Muscle layer of duodenum (tissue), 2 donors: Measurements from ENCODE around the gene NOTCH3.
A peak's percentile ranks its signal among the peaks of the same experiment; 100 is the strongest.

Source experiments
- H3K27ac ChIP-seq: one replicate; pipeline ENCODE4 v1.7.0; 2013; ENCODE audit warnings: mild to moderate bottlenecking, low read length
- H3K27me3 ChIP-seq: one replicate; pipeline ENCODE4 v1.7.0; 2013; ENCODE audit warnings: low read depth, mild to moderate bottlenecking, control low read depth, low read length
- H3K36me3 ChIP-seq, 2 donors: one replicate each; pipeline ENCODE4 v1.7.0; 2013; ENCODE audit warnings: low read length in 2 of 2, control low read depth in 1 of 2, mild to moderate bottlenecking in 1 of 2; ENCODE audit not compliant: insufficient read depth in 2 of 2, control insufficient read depth in 1 of 2
- H3K4me1 ChIP-seq, 2 donors: one replicate each; pipeline ENCODE4 v1.7.0; 2013; ENCODE audit warnings: low read length in 2 of 2, mild to moderate bottlenecking in 2 of 2, control low read depth in 1 of 2, moderate library complexity in 1 of 2; ENCODE audit not compliant: insufficient read depth in 2 of 2, control insufficient read depth in 1 of 2
- H3K4me3 ChIP-seq, 2 donors: one replicate each; pipeline ENCODE4 v1.7.0; 2013; ENCODE audit warnings: low read length in 2 of 2, low read depth in 1 of 2, mild to moderate bottlenecking in 1 of 2
- H3K9me3 ChIP-seq, 2 donors: one replicate each; pipeline ENCODE4 v1.7.0; 2013; ENCODE audit warnings: low read length in 2 of 2, control low read depth in 1 of 2, mild to moderate bottlenecking in 1 of 2; ENCODE audit not compliant: control insufficient read depth in 1 of 2
- donor health status: healthy.

NOTCH3 gene

GRCh38 chr19:15201374-15202023 is 704 bp upstream of the NOTCH3 start:
- H3K27ac ChIP-seq = no peak overlapping the region
- peaks cover 0 to 17% of the 10 kb centered on the region in 2 donors for H3K4me1 ChIP-seq
- H3K4me3 ChIP-seq = no peak overlapping the region
- no peaks in the 10 kb centered on the region for H3K9me3 ChIP-seq
- H3K36me3 ChIP-seq = no peaks in the 10 kb centered on the region
- peaks cover 12% of the 10 kb centered on the region for H3K27me3 ChIP-seq

- Histone ChIP-seq H3K36me3 (no peaks in the 10 kb centered on the region), H3K9me3 (no peaks in the 10 kb centered on the region), H3K27ac (no peak overlapping the region), H3K4me3 (peak overlapping the region in 1 of 2 donors; percentile 52), H3K4me1 (peaks cover 0 to 25% of the 10 kb centered on the region in 2 donors), H3K27me3 (peaks cover 15% of the 10 kb centered on the region)
Measured at GRCh38 chr19:15199661-15200552, 888 bp downstream of the NOTCH3 start.

GRCh38 chr19:15198951-15199660 is 1.7 kb downstream of the NOTCH3 start:
- Histone ChIP-seq H3K27ac (no peak overlapping the region), H3K4me1 (peaks cover 0 to 25% of the 10 kb centered on the region in 2 donors), H3K27me3 (peaks cover 15% of the 10 kb centered on the region), H3K4me3 (no peak overlapping the region), H3K36me3 (no peaks in the 10 kb centered on the region), H3K9me3 (no peaks in the 10 kb centered on the region)

DNA sequence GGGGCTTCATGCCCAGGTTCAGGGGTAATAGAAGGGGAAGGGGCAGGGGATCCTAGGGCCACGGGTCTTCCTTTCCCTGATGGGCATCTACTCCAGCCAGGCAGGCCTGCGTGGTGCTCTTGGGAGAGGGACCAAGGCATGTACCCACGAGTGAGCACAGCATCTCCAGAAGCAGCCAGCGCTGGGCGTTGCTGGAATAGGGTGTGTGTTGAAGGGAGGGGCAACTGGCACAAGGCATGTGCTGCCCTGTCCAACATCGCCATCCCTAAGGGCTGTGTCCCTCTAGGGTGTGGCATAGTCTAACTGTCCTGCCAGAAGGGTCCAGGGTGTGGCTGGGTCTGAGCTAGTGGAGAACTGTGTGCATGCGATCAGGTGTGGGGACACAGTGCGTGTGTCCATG is 2.9 kb downstream of the NOTCH3 start:
- H3K9me3 ChIP-seq = no peaks in the 10 kb centered on the region

DNA sequence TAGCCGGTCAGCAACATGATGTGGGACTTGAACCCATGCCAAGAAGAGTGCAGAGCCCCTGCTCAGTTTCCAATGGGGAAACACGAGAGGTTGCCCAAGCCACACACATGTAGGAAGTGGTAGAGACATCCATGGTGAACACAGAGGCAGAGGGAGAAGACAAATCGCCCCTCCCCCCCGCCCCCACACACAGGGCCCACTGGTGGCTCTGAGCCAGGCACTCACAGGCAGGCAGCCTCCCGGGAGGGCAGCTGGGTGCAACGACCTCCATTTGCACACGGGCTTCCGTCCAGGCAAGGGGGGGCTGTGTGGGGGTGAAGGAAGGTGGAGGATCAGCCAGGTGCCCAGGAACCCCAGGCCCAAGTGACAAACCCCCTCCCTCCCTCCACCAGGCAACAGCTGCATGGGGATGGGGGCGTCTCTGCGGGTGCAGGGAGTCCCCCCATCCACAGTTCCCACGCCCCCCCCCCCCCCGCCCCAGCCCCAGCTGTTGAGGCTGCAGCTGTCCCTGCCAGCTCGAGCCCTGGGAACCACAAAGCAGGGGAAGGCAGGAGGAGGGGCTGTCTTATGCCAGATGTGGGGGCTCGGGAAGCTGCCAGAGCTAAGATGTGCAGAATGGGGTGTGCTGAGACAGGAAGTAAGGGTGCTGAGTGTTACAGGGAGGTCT is 3.4 kb downstream of the NOTCH3 start:
- no peak overlapping the region for H3K27ac ChIP-seq
- H3K36me3 ChIP-seq = no peaks in the 10 kb centered on the region
- H3K4me3 ChIP-seq = no peak overlapping the region
- H3K9me3 ChIP-seq = no peaks in the 10 kb centered on the region
- H3K4me1 ChIP-seq = peaks cover 0 to 25% of the 10 kb centered on the region in 2 donors
- peaks cover 15% of the 10 kb centered on the region for H3K27me3 ChIP-seq

More for the DNA sequence above, 2.9 kb downstream of the NOTCH3 start:
- peaks cover 0 to 25% of the 10 kb centered on the region in 2 donors for H3K4me1 ChIP-seq
- no peak overlapping the region for H3K4me3 ChIP-seq
- H3K27me3 ChIP-seq = peaks cover 15% of the 10 kb centered on the region
- H3K36me3 ChIP-seq = no peaks in the 10 kb centered on the region
- H3K27ac ChIP-seq = no peak overlapping the region

GRCh38 chr19:15196360-15197005 is 4.3 kb downstream of the NOTCH3 start:
- H3K9me3 ChIP-seq = no peaks in the 10 kb centered on the region
- H3K27ac ChIP-seq = no peak overlapping the region
- H3K4me3 ChIP-seq = no peak overlapping the region
- H3K4me1 ChIP-seq = peaks cover 0 to 25% of the 10 kb centered on the region in 2 donors
- no peaks in the 10 kb centered on the region for H3K36me3 ChIP-seq
- peaks cover 15% of the 10 kb centered on the region for H3K27me3 ChIP-seq

DNA sequence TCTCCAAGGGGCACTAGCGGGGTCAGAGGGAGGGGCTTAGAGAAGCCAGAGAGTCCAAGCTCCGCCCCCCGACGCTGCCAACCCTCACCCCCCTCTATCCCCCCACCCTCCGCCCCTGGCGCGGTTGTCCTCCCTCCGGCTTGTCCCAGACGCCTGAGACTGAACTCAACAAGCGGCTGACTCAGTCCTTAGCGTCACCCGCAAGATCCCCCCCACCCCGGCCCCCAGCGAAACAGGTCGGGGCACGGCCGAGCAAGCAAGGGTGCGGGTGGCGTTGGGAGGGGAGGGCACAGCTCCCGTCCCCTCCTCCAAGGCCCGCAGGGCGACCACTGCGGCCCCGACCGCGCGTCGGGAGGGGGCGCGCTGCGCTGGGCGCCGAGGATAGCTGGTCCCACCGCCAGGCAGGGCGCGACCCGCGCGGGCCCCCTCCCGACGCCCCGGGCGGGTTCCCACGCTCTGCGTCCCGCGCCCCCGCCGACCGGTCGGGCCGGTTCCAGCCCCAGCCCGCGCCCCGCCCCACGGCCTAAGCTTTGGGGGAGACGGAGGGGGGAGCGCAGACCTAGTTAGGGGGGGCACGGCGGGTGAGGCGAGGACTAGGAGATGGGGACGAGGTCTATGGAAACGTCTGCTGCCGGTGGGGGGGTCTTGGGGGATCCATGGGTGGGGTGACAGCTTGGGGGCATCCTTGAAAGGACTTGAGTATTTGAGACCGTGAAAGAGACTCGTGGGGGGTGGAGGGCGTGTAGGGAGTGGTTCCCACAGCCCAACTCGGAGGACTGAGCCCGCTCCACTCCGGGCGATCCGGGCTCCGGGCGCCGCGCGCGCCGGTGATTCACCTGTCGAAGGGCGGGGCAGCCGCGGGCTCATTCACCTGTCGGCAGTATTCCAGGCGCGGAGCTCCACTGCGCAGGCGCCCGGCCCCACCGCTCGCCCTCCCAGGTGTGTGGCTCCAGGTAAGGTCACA is 5.1 kb downstream of the NOTCH3 start:
- Histone ChIP-seq H3K9me3 (no peaks in the 10 kb centered on the region), H3K27ac (no peak overlapping the region), H3K4me1 (peaks cover 0 to 25% of the 10 kb centered on the region in 2 donors), H3K36me3 (no peaks in the 10 kb centered on the region), H3K27me3 (peaks cover 15% of the 10 kb centered on the region), H3K4me3 (no peak overlapping the region)

GRCh38 chr19:15194938-15195337 is 5.9 kb downstream of the NOTCH3 start:
- Histone ChIP-seq H3K4me1 (peaks cover 0 to 18% of the 10 kb centered on the region in 2 donors), H3K27me3 (peaks cover 12% of the 10 kb centered on the region), H3K4me3 (no peak overlapping the region), H3K9me3 (no peaks in the 10 kb centered on the region), H3K27ac (no peak overlapping the region), H3K36me3 (no peaks in the 10 kb centered on the region)

DNA sequence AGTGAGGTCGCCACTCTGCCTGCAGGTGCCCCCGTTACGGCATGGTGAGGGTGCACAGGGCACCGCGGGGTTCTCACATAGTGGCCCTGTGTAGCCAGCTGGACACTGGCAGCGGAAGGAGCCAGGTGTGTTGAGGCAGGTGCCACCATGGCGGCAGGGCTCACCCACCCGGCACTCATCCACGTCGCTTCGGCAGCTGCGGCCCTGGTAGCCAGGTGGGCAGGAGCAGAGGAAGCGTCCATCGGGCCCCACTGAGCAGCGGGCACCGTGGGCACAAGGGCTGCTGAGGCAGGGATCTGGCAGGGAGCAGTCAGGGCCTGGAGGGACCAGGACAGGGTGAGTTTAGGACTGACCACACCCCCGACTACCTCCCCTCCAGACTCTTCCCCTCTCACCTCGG is 8.8 kb downstream of the NOTCH3 start:
- Histone ChIP-seq H3K27me3 (peaks cover 4% of the 10 kb centered on the region), H3K36me3 (no peaks in the 10 kb centered on the region), H3K27ac (no peak overlapping the region), H3K4me1 (peaks cover 0 to 13% of the 10 kb centered on the region in 2 donors), H3K4me3 (no peak overlapping the region), H3K9me3 (no peaks in the 10 kb centered on the region)

DNA sequence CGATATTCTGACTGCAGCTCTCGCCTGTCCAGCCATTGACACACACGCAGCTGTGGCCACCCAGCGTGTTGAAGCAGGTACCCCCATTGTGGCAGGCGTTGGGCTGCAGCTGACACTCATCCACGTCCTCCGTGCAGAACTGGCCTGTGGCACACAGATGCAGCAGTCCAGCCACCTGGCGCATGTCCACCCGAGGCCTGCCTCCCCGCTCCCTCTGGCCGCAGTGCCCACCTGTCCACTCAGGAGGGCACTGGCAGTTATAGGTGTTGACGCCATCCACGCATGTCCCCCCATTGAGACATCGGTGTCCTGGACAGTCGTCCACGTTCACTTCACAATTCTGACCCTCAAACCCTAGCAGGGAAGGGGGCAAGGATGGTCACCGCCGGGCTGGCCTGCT is 9.3 kb downstream of the NOTCH3 start:
- no peaks in the 10 kb centered on the region for H3K9me3 ChIP-seq
- H3K36me3 ChIP-seq = no peaks in the 10 kb centered on the region
- no peak overlapping the region for H3K27ac ChIP-seq
- H3K27me3 ChIP-seq = peaks cover 4% of the 10 kb centered on the region
- H3K4me1 ChIP-seq = peaks cover 0 to 8% of the 10 kb centered on the region in 2 donors
- H3K4me3 ChIP-seq = no peak overlapping the region
